H1 (cell line): ENCODE results near the gene PROSER2. TPM values are rescaled to one million over a fixed set of nuclear protein-coding genes. Genes with fewer than 3 reads are reported as not detected.

Experiments
- CTCF ChIA-PET: fragments of 300-600 bp; sonication (Branson Sonifier 250); formaldehyde crosslinking; loops from one replicate; lab custom pipeline; 2021; ENCODE audit not compliant: partially characterized antibody; lab: Charles Lee
- POLR2A ChIA-PET: fragments of 300-600 bp; sonication (Branson Sonifier 250); formaldehyde crosslinking; loops from one replicate; lab custom pipeline; 2021; ENCODE audit warnings: inconsistent platforms; ENCODE audit not compliant: partially characterized antibody; lab: Charles Lee
- DNase-seq, 2 experiments: peaks; one replicate each; pipeline versions ENCODE4 v3.0.0 to v3.0.0-alpha.2; 2010 to 2022; ENCODE audit warnings: low spot score in 2 of 2, low read depth in 1 of 2, mixed read lengths in 1 of 2
- FAIRE-seq: peaks from 2 replicates; lab custom pipeline; 2011; peaks lifted over from hg19 to GRCh38; lab: Jason Lieb, UNC
- H2AFZ ChIP-seq: 2 replicates; pipeline ENCODE4 v1.8.1; 2012; ENCODE audit warnings: low read length, inconsistent platforms
- H2AK5ac ChIP-seq: 2 replicates; pipeline ENCODE4 v1.6.1; 2013; ENCODE audit warnings: low read depth, low read length
- H2BK120ac ChIP-seq: replicated peaks from 2 replicates; pipeline ENCODE3; 2013; ENCODE audit warnings: low read depth, low read length, inconsistent platforms
- H2BK12ac ChIP-seq: 2 replicates; pipeline ENCODE4 v1.6.1; 2013; ENCODE audit warnings: low read depth, low read length
- H2BK15ac ChIP-seq: 2 replicates; pipeline ENCODE4 v1.6.1; 2013; ENCODE audit warnings: low read length
- H2BK20ac ChIP-seq: 2 replicates; pipeline ENCODE4 v1.6.1; 2013; ENCODE audit warnings: low read length
- H2BK5ac ChIP-seq: 2 replicates; pipeline ENCODE4 v1.6.1; 2013; ENCODE audit warnings: low read depth, low read length
- H3K14ac ChIP-seq: 2 replicates; pipeline ENCODE4 v1.6.1; 2013; ENCODE audit warnings: inconsistent platforms; ENCODE audit not compliant: insufficient read length
- H3K18ac ChIP-seq: 2 replicates; pipeline ENCODE4 v1.6.1; 2013; ENCODE audit warnings: low read length; ENCODE audit errors: extremely low read depth
- H3K23ac ChIP-seq: 2 replicates; pipeline ENCODE4 v1.6.1; 2013; ENCODE audit warnings: inconsistent platforms; ENCODE audit not compliant: insufficient read length
- H3K23me2 ChIP-seq: 2 replicates; pipeline ENCODE4 v1.6.1; 2013; ENCODE audit warnings: low read depth, low read length
- H3K27ac ChIP-seq: 2 replicates; pipeline ENCODE4 v1.6.1; 2011; ENCODE audit warnings: low read depth, low read length, inconsistent platforms
- H3K27me3 ChIP-seq, 4 experiments: replicated peaks in 1 of 4; 1 replicate in 1 of 4; 2 replicates in 3 of 4; pipeline versions ENCODE4 v1.6.1 to v1.8.1; 2011 to 2013; ENCODE audit warnings: low read length in 3 of 4, mild to moderate bottlenecking in 3 of 4, inconsistent platforms in 2 of 4, mixed read lengths in 2 of 4, moderate library complexity in 1 of 4; ENCODE audit not compliant: control insufficient read depth in 3 of 4, insufficient read depth in 3 of 4; ENCODE audit errors: extremely low read depth in 1 of 4
- H3K36me3 ChIP-seq, 4 experiments: 2 replicates each; pipeline versions ENCODE4 v1.6.1 to v1.8.1; 2011 to 2013; ENCODE audit warnings: mild to moderate bottlenecking in 4 of 4, low read length in 3 of 4, moderate library complexity in 2 of 4, control low read depth in 1 of 4, inconsistent platforms in 1 of 4; ENCODE audit not compliant: insufficient read depth in 4 of 4, control insufficient read depth in 2 of 4
- H3K4ac ChIP-seq: replicated peaks from 2 replicates; pipeline ENCODE3; 2013; ENCODE audit warnings: low read length, low read depth, mixed read lengths, inconsistent platforms; ENCODE audit not compliant: insufficient read length
- H3K4me1 ChIP-seq, 4 experiments: replicated peaks in 1 of 4; 1 replicate in 1 of 4; 2 replicates in 3 of 4; pipeline versions ENCODE4 v1.6.1 to v1.8.1; 2011 to 2013; ENCODE audit warnings: low read length in 3 of 4, inconsistent platforms in 2 of 4, mixed read lengths in 1 of 4; ENCODE audit not compliant: insufficient read depth in 4 of 4, control insufficient read depth in 3 of 4
- H3K4me2 ChIP-seq, 2 experiments: 2 replicates each; pipeline versions ENCODE4 v1.6.1 to v1.8.1; 2011 to 2013; ENCODE audit warnings: low read depth in 2 of 2, low read length in 2 of 2, control low read depth in 1 of 2, inconsistent platforms in 1 of 2, mild to moderate bottlenecking in 1 of 2; ENCODE audit not compliant: insufficient read depth in 1 of 2
- H3K4me3 ChIP-seq, 4 experiments: fragments of 200-600, 300-600 bp in 1 of 4; sonication (generic), shearing (Covaris generic), sonication (Bioruptor Twin) in 1 of 4; 2 replicates each; pipeline versions ENCODE4 v1.5.1 to v1.8.1; 2011 to 2016; ENCODE audit warnings: low read length in 4 of 4, low read depth in 3 of 4, control low read depth in 2 of 4, inconsistent platforms in 2 of 4, mild to moderate bottlenecking in 2 of 4, mixed read lengths in 1 of 4, moderate library complexity in 1 of 4; ENCODE audit not compliant: insufficient read depth in 2 of 4; ENCODE audit errors: extremely low read depth in 1 of 4
- H3K56ac ChIP-seq: replicated peaks from 2 replicates; pipeline ENCODE3; 2013; ENCODE audit warnings: low read depth, mild to moderate bottlenecking, mixed read lengths, low read length, inconsistent platforms; ENCODE audit not compliant: insufficient read length
- H3K79me1 ChIP-seq: 2 replicates; pipeline ENCODE4 v1.6.1; 2013; ENCODE audit warnings: low read depth, low read length, control low read depth
- H3K79me2 ChIP-seq, 2 experiments: 2 replicates each; pipeline versions ENCODE4 v1.6.1 to v1.8.1; 2012 to 2013; ENCODE audit warnings: low read length in 2 of 2, mild to moderate bottlenecking in 2 of 2, inconsistent platforms in 1 of 2; ENCODE audit not compliant: insufficient read depth in 2 of 2, control insufficient read depth in 1 of 2
- H3K9ac ChIP-seq, 4 experiments: replicated peaks in 1 of 4; 1 replicate in 1 of 4; 2 replicates in 3 of 4; pipeline versions ENCODE4 v1.6.1 to v1.8.1; 2011 to 2013; ENCODE audit warnings: low read depth in 3 of 4, low read length in 3 of 4, control low read depth in 2 of 4, mild to moderate bottlenecking in 2 of 4, moderate library complexity in 2 of 4, inconsistent platforms in 1 of 4; ENCODE audit errors: extremely low read depth in 1 of 4
- H3K9me3 ChIP-seq, 2 experiments: 2 replicates each; pipeline versions ENCODE4 v1.6.1 to v1.8.1; 2012 to 2013; ENCODE audit warnings: mild to moderate bottlenecking in 2 of 2, moderate library complexity in 2 of 2, control low read depth in 1 of 2, inconsistent platforms in 1 of 2, low read depth in 1 of 2, low read length in 1 of 2, mixed read lengths in 1 of 2; ENCODE audit not compliant: insufficient read depth in 2 of 2
- H4K20me1 ChIP-seq, 2 experiments: replicated peaks in 1 of 2; 2 replicates each; pipeline versions ENCODE3 to v1.8.1; 2011 to 2013; ENCODE audit warnings: inconsistent platforms in 2 of 2, low read length in 2 of 2, mild to moderate bottlenecking in 1 of 2; ENCODE audit not compliant: insufficient read depth in 2 of 2, control insufficient read depth in 1 of 2
- H4K5ac ChIP-seq: 2 replicates; pipeline ENCODE4 v1.6.1; 2013; ENCODE audit warnings: low read length, low read depth, mixed read lengths, inconsistent platforms; ENCODE audit not compliant: insufficient read length
- H4K8ac ChIP-seq: 2 replicates; pipeline ENCODE4 v1.8.0; 2013; ENCODE audit warnings: mild to moderate bottlenecking, moderate library complexity, low read length, inconsistent platforms; ENCODE audit not compliant: insufficient read depth; ENCODE audit errors: extremely low read depth
- H4K91ac ChIP-seq: replicated peaks from 2 replicates; pipeline ENCODE3; 2013; ENCODE audit warnings: low read length, mixed read lengths, inconsistent platforms; ENCODE audit not compliant: insufficient read length
- KDM5A ChIP-seq: fragments of 200-600 bp; IDR thresholded peaks from 2 replicates; pipeline ENCODE4 v1.7.1; 2012; ENCODE audit warnings: mild to moderate bottlenecking, low read length, inconsistent platforms, mixed read lengths
- SAP30 ChIP-seq: fragments of 300-600 bp; sonication (generic); IDR thresholded peaks from 2 replicates; pipeline ENCODE4 v1.7.1; 2012; ENCODE audit warnings: low read length, moderate library complexity, mild to moderate bottlenecking, inconsistent platforms; ENCODE audit not compliant: insufficient read depth, insufficient replicate concordance
- WGBS, 2 experiments: shearing (Covaris generic) in 1 of 2; methylation state at CpG; one replicate each; pipeline versions ENCODE4 v1.1.6 to v1.1.7; 2013 to 2015; ENCODE audit warnings: low lambda C conversion rate in 2 of 2, mixed read lengths in 2 of 2, inconsistent platforms in 1 of 2, low coverage in 1 of 2, missing lambda C conversion rate in 1 of 2; ENCODE audit not compliant: insufficient replicate concordance in 2 of 2, insufficient coverage in 1 of 2, insufficient read length in 1 of 2; ENCODE audit errors: extremely low coverage in 1 of 2, missing lambda C conversion rate in 1 of 2; 5-methylcytosine and 5-hydroxymethylcytosine counted together
- polyA plus RNA-seq, 7 experiments: library from polyadenylated mRNA; depleted of rRNA in 3 of 7; stranded (reverse) in 5 of 7; unstranded in 2 of 7; fragments of >200 nt in 5 of 7; fragments of 200-250 nt in 2 of 7; gene quantifications; 1 replicate in 5 of 7; 2 replicates in 1 of 7; 4 replicates in 1 of 7; pipeline versions ENCODE4 v1.2.1 to v1.2.3, GENCODE V29; 2011 to 2013; ENCODE audit warnings: missing spikeins in 2 of 7, mixed read lengths in 2 of 7
- total RNA-seq: library from RNA; stranded (reverse); fragmentation: NEBNext Ultra II Directional; extraction: Animal tissue kit (Norgen Biotek cat#: 25700); gene quantifications from 2 replicates; pipeline ENCODE4 v1.2.1, GENCODE V29; 2021

Gene PROSER2
- total and polyA plus RNA-seq, 2 of the 8 experiments (the other 6 are each of a cell fraction or from before 2014, with no cell fraction given), result 3.9 to 13.7 TPM

DNA sequence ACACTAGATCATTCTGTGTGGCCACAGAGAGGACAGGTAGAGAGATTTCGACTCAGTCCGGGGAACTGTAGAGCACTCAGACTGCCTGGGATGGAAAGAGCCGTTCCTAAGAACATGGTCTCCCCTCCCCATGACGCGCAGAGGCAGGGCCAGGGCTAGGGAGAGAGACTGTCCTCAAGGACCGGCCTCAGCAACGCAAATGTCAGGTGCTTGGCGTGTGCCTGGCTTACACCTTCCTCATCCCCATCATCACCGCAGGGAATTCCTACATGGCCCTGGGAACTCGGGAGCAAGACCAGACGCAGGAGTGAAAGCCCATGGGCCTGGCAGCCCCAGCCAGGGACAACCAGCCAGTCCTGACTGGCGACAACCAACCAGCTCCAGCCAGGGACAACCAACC is 55.6 kb downstream of the PROSER2 start:
- no peak overlapping the region for H3K27ac ChIP-seq
- no peak overlapping the region for H2BK5ac ChIP-seq
- no peak overlapping the region for H3K4me3 ChIP-seq
- no peaks in the 10 kb centered on the region for H3K27me3 ChIP-seq
- no peak overlapping the region for H3K18ac ChIP-seq
- POLR2A ChIA-PET, result interaction anchor here (0.6 to 1.0 kb wide), 2 partner anchors 9 to 231 kb away, joined by 3 to 4 read pairs; no protein-coding TSS in a partner anchor
- no peak overlapping the region for H3K23ac ChIP-seq
- H3K9ac ChIP-seq, result no peak overlapping the region
- H3K4ac ChIP-seq, result no peak overlapping the region
- H3K23me2 ChIP-seq, result no peaks in the 10 kb centered on the region
- no peak overlapping the region for H3K4me2 ChIP-seq
- H4K8ac ChIP-seq, result no peak overlapping the region
- DNase-seq (no peak), FAIRE-seq (no peak)
- no peak for TF ChIP-seq SAP30
- TF ChIP-seq KDM5A, result no peak
- peak overlapping the region; percentile 80; the same call in 1 of the 2 replicates for H2BK12ac ChIP-seq
- H4K20me1 ChIP-seq, result no peaks in the 10 kb centered on the region
- CTCF ChIA-PET, result interaction anchor here (0.6 to 3.6 kb wide), 5 partner anchors 10 to 108 kb away, joined by 3 to 15 read pairs (median 10); no protein-coding TSS in a partner anchor
- H2BK15ac ChIP-seq, result 0 out of 2 replicates have a peak overlapping the region, but pooled peaks have one; percentile 81
- no peak overlapping the region for H2BK120ac ChIP-seq
- no peak overlapping the region for H3K14ac ChIP-seq
- H3K4me1 ChIP-seq, result peaks cover 6 to 19% (median 14%) of the 10 kb centered on the region in 4 experiments
- 87% methylated on average over 9 of the region's 12 CpGs; no CpG with 5 or more reads in 1 of the 2 experiments for WGBS, 2 experiments
- H4K5ac ChIP-seq, result no peak overlapping the region
- no peaks in the 10 kb centered on the region for H3K36me3 ChIP-seq
- H3K56ac ChIP-seq, result no peak overlapping the region
- no peak overlapping the region for H2AFZ ChIP-seq
- H3K79me2 ChIP-seq, result no peaks in the 10 kb centered on the region
- no peaks in the 10 kb centered on the region for H3K9me3 ChIP-seq
- H2BK20ac ChIP-seq, result no peak overlapping the region; the same call in 1 of the 2 replicates
- no peak overlapping the region for H2AK5ac ChIP-seq
- H3K79me1 ChIP-seq, result no peaks in the 10 kb centered on the region
- peak overlapping the region; percentile 35 for H4K91ac ChIP-seq
